GM13977 (cell line): ENCODE data around the gene PAXX.

Experiments
- DNase-seq: peaks from one replicate; pipeline ENCODE4 v3.0.0; 2012; ENCODE audit warnings: low spot score
- CTCF ChIP-seq: IDR thresholded peaks from 2 replicates; pipeline ENCODE4 v1.5.1; 2012; ENCODE audit warnings: mild to moderate bottlenecking, control low read depth; ENCODE audit not compliant: insufficient read depth; ENCODE audit errors: extremely low read depth, missing control alignments
- in situ Hi-C: fragments of 300-500 bp; cut with MboI; formaldehyde crosslinking; loops from one replicate; pipeline ENCODE4 v1.12.0; 2022; ENCODE audit warnings: low sequenced_read_pairs, low pct_unique_long_range_greater_than_20kb, mixed read lengths, inconsistent platforms; ENCODE audit not compliant: unreplicated experiment

The PAXX gene

GRCh38 chr9:137027369-137028262, 35.4 kb downstream of the PAXX start, which contains the start of gene ABCA2:
ABCA2 (minus strand) TSS chr9:137028237; CDS start chr9:137028140, 97 bp downstream.
- in situ Hi-C loops, result no loop called here
- no peak for DNase-seq
- TF ChIP-seq CTCF, result no peak

GRCh38 chr9:137028263-137029057, 36.2 kb downstream of the PAXX start:
- TF ChIP-seq CTCF, result peak; percentile 67
- peak; percentile 87 for DNase-seq
- in situ Hi-C loops, result no loop called here

- peak; percentile 82 for DNase-seq
- peak; percentile 97 for TF ChIP-seq CTCF
- in situ Hi-C loops, result no loop called here
Observed at GRCh38 chr9:137029058-137029936, 37.1 kb downstream of the PAXX start.

GRCh38 chr9:137030006-137030405, 37.8 kb downstream of the PAXX start:
- no peak for DNase-seq
- TF ChIP-seq CTCF, result no peak
- in situ Hi-C loops, result loop anchor here (10.0 kb wide), 1 partner anchor 255 kb away; no protein-coding TSS in a partner anchor

- DNase-seq, result no peak
- in situ Hi-C loops, result loop anchor here (10.0 kb wide), 1 partner anchor 256 kb away; no protein-coding TSS in a partner anchor
- no peak for TF ChIP-seq CTCF
Observed at GRCh38 chr9:137030538-137031527, 38.6 kb downstream of the PAXX start.
